HG02973 (cell line): ENCODE data around the gene AGTPBP1.
"Not testable (repeated sequence)": the region's sequence is repeated elsewhere in the genome, so short reads cannot be mapped to it uniquely, and the experiment has no call there.

Experiments used
- ATAC-seq: cut with Tn5 transposase; IDR thresholded peaks from one replicate; pipeline ENCODE4 v1.9.1; 2021; ENCODE audit warnings: moderate library complexity; ENCODE audit not compliant: unreplicated experiment

The AGTPBP1 gene

DNA sequence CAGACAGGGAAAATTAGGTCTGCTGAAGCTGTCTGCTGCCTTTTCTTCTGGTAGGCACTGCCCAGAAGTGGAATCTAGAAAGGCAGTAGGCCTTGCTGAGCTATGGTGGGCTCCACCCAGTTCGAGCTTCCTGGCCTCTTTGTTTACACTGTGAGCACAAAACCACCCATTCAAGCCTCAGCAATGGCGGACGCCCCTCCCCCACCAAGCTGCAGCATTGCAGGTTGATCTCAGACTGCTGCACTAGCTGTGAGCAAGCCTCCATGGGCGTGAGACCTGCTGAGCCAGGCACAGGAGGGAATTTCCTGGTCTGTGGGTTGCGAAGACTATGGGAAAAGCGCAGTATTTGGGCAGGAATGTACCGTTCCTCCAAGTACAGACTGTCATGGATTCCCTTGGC is 18.5 kb downstream of the AGTPBP1 start:
- no peak for ATAC-seq

DNA sequence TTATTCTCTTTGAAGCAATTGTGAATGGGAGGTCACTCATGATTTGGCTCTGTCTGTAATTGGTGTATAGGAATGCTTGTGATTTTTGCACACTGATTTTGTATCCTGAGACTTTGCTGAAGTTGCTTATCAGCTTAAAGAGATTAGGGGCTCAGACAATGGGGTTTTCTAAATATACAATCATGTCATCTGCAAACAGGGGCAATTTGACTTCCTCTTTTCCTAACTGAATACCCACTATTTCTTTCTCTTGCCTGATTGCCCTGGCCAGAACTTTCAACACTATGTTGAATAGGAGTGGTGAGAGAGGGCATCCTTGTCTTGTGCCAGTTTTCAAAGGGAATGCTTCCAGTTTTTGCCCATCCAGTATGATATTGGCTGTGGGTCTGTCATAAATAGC is 22.3 kb downstream of the AGTPBP1 start:
- not testable (repeated sequence) for ATAC-seq

DNA sequence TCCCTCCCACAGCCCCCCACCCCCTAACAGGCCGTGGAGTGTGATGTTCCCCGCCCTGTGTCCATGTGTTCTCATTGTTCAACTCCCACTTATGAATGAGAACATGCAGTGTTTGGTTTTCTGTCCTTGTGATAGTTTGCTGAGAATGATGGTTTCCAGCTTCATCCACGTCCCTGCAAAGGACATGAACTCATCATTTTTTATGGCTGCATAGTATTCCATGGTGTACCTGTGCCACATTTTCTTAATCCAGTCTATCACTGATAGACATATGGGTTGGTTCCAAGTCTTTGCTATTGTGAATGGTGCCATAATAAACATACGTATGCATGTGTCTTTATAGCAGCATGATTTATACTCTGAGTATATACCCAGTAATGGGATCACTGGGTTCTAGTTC is 23.9 kb downstream of the AGTPBP1 start:
- ATAC-seq, result not testable (repeated sequence)

DNA sequence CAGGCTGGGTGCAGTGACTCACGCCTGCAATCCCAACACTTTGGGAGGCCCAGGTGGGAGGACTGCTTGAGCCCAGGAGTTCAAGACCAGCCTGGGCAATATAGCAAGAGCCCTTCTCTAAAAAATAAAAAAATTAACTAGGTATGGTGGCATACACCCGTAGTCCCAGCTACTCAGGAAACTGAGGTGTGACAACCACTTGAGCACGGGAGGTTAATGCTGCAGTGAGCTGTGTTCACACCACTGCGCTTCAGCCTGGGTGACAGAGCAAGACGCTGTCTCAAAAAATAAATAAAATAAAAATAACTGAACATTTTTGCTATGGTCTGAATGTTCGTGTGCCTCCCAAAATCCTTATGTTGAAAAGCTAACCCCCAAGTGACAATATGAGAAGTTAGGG is 24.5 kb downstream of the AGTPBP1 start:
- ATAC-seq, result no peak

DNA sequence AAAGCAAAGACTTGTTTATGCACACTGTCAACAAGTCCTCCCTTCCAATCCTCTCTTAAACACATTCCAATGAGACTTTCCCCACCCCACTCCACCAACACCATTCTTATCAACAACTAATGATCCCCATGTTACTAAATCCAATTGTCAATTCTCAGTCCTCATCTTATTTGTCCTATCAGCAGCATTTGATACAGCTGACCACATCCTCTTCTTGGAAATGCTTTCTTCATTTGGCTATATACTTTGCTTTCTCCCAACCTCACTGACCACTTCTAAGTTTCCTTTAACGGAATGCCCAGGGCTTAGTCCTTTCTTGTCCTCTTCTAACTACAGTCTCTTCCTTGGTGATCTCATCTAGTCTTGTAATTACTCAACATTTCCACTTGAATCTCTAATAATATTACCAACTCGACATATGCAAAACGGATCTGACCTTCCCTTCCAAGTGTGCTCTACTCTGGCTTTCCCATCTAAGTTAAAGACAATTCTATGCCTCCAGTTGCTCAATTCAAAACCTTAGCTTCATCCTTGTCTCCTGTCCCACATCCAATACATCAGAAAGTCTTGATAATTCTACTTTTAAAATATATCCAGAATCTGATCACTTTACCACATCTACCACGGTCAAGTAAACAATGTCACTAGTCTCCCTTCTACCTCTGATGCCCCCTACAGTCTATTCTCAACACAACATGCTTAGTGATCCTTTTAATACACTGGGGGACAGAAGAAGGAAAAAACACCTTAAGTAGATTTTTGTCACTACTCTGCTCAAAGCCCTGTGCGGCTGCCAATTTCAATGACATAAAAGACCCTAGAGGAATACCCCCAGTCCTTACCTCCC is 25.5 kb downstream of the AGTPBP1 start:
- ATAC-seq, result peak; percentile 67

GRCh38 chr9:85715587-85715986 is 26.2 kb downstream of the AGTPBP1 start:
- peak; percentile 47 for ATAC-seq

DNA sequence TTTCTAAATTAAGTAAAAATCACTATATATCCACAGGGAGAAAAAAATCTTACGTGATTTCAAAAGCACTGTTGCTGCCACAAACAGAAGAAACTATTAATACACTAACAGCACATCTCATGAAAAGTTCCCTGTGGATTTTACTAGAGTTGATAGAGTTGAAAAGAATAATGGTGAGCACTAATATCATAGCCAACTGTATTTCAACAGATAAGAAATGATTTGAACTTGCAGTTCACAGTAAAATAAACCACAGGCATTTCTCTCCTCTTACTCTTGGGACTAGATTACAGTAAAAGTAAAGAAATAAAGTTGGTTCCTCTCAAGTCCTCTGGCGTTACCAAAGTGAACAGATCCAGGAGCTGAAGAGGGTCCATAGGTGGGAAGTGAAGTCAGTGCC is 27.9 kb downstream of the AGTPBP1 start:
- no peak for ATAC-seq

DNA sequence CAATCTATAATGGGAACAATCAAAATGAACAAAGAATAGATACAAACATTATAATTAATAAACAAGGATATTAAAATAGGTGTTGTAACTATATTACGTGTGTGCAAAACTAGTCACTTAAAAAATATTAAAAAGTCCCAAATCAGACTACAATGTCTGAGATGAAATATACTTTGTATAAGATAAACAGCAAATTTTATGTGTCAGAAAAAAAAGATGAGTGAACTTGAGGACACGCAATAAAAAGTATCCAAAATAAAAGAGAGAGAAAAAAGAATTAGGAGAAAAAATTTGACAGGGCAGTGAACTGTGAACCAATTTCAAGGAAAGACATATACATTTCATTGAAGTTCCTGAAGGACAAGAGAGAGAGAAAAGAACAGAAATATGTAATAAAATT is 37.0 kb downstream of the AGTPBP1 start:
- ATAC-seq, result no peak

- no peak for ATAC-seq
Measured at GRCh38 chr9:85703398-85703797, 38.4 kb downstream of the AGTPBP1 start.

GRCh38 chr9:85702726-85703289 is 38.9 kb downstream of the AGTPBP1 start:
- ATAC-seq, result no peak

GRCh38 chr9:85702191-85702590 is 39.6 kb downstream of the AGTPBP1 start:
- no peak for ATAC-seq

- ATAC-seq, result no peak
Measured at GRCh38 chr9:85700330-85700729, 41.4 kb downstream of the AGTPBP1 start.

DNA sequence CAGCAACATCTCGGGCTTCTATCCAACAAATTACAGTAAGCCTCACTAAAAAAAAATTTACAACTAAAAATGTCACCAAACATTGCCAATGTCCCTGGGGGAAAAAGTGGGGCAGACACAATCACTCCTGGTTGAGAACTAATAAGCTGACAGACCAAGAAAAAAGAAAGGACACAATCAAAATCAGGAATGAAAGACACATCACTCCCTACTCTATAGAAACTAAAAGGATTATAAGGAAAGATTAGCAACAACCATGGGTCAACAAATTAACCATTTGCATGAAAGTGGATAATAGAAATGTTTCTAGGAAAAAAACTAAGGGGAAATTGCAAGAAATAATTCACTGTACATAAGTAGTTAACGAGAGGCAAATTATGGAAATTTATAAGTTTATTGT is 53.4 kb downstream of the AGTPBP1 start:
- no peak for ATAC-seq

DNA sequence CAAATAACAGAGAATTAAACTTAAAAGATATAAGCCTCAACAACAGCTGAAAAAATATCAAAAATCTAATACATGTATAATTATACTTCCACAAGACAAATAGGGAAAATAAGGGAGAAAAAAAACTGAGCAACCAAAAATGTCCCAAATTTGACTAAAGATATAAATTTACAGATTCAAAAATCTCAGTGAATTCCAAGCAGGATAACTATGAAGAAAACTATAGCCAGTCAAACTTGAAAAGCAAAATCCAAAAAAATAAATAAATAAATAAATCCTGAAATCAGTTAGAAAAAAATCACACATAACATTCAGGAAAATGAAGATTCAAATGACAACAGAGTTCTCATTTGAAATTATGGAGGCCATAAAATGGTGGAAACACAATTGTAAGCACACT is 56.7 kb downstream of the AGTPBP1 start:
- no peak for ATAC-seq

- ATAC-seq, result no peak
Measured at GRCh38 chr9:85676790-85677189, 65.0 kb downstream of the AGTPBP1 start.

DNA sequence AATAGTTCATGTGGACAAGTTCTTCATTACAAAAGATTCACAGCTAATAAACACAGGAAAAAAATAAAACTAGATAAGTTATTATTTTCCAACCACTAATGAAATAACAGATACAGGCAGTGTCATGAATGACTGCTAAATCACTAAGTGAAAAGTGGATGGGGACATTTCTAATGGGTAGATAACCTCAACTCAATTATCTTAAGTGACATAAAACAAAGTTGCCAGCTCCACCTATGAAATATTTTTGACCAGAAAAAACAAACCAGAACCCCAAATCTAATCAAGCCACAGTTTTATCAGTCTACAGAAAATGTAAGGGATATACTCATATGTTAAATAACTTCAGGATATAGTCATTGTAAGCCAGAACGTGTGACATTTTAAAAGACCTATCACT is 74.4 kb downstream of the AGTPBP1 start:
- no peak for ATAC-seq

GRCh38 chr9:85666086-85666485 is 75.7 kb downstream of the AGTPBP1 start:
- no peak for ATAC-seq

- no peak for ATAC-seq
Measured at GRCh38 chr9:85662573-85662972, 79.2 kb downstream of the AGTPBP1 start.

GRCh38 chr9:85658716-85659115 is 83.0 kb downstream of the AGTPBP1 start:
- ATAC-seq, result no peak

DNA sequence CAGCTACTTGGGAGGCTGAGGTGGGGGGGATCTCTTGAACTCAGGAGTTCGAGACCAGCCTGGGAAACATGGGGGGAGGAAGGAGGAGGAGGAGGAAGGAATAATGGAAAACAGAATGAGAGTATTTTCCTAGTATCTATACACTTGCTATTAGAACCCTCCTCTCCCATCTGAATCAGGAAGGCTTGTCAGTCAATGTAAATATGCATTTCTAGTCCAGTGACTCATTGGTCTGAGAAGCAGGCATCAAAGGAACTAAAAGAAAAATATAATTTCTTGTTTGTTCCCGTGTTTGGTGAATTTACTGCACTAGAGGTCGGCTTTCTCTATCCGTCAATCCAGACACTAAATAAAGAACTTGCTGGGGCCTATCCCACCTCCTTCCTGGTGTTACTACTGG is 88.6 kb downstream of the AGTPBP1 start:
- ATAC-seq, result no peak

- peak; percentile 86 for ATAC-seq
Measured at GRCh38 chr9:85647571-85647970, 94.2 kb downstream of the AGTPBP1 start.

DNA sequence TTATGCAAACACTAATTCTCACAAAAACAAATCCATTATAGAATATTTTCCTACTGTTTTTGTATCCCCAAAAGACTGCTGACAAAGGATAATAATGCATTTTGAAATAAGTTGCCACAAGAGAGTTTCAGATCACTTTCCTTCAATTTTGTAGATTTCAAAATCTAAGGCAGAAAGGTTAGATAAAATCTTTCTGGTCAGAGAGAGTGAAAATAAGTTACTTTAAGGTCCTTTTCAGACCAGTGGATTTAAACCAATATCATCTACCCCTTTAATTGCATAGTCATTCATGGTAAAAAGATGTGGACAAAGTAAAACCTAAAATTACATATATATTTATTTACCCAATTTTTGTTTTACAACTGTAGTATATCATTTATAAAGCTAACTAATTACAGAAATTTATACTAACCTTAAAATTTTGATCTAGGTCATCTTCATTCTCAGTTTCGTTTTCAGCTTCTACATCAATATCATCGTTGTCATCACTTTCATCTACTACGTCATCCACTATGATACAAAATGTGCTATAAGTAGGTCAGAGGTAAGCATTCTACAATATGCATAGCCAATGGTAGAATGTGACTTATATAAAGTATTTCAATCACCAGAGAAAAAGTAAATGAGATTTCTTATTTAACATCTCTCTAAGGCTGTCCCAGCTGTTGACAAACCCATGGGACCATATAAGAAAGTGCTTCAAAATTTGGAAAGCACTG is 95.7 kb downstream of the AGTPBP1 start:
- ATAC-seq, result no peak
